Omental fat pad (tissue), 4 donors: ENCODE results near the gene SEZ6L2. TPM values are rescaled to one million over a fixed set of nuclear protein-coding genes. Genes with fewer than 3 reads are reported as not detected.

Experiments used
- ATAC-seq: fragments of 150-250 bp; one replicate; pipeline ENCODE4 v1.9.1; 2016; ENCODE audit warnings: mild to moderate bottlenecking, moderate library complexity; ENCODE audit not compliant: low FRiP score
- DNase-seq: peaks from one replicate; pipeline ENCODE4 v3.0.0-alpha.2; 2019; ENCODE audit warnings: low spot score
- total RNA-seq, 4 donors: library from RNA; depleted of rRNA; stranded (reverse); fragments of >200 nt; gene quantifications; one replicate each; pipeline ENCODE4 v1.1.0, GENCODE V29; 2016
- TF ChIP-seq, protein P1 (sequence below), 3 donors: fragments of 450-650 bp; IDR thresholded peaks; one replicate each; pipeline ENCODE4 v1.5.1; 2016 to 2017; ENCODE audit warnings: antibody characterized with exemption in 3 of 3, mild to moderate bottlenecking in 3 of 3, moderate library complexity in 2 of 3

SEZ6L2 gene
- total RNA-seq, 4 donors from 2014 or later = 0.63 to 11.5 (median 4.2) TPM

DNA sequence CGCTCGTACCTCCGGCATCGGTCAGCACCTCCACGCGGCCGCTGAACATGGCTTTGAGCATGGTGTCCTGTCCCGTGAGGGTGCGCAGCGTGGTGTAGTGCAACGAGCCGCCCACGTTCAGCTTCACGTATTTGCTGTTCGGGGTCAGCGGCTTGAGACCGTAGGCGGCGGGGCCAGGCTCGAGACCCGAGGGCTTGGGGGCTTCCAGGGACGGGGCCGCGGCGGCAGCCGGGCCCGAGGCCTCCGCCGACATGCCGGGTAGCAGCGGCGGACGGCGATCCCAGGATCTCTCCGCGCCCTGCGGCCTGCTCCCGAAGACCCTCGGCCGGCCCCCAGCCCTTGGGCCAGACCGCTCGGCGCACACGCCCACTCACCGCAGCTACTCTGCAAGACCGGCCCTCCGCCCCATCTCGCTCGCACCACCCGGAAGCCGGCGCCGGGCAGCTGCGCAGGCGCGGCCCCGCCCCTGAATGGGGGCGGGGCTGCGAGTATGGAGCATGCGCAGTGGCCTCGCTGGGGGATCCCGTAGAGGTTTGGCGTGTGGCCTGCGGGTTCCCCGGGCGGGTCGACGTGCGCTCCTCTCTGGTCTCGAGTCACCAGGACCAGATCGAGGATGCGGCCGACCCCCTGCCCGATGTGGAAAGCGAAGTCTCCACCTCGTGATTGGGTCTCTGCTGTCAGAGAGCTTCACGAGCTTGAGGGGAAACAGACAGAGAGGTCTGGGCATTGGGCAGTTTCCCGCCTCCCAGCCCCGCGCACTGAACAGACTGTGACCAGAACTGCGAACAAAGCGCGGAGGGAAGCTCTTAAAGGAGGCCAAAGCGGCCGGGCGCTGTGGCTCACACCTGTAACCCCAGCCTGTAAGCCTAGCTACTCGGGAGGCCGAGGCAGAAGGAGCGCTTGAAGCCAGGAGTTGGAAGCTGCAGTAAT is 26.7 kb upstream of the SEZ6L2 start, which contains the start of gene KCTD13:
Gene KCTD13, minus strand, starts transcription at position 446 of the 930 bp plus-strand sequence. Its CDS starts 193 bp downstream, at position 253.
- TF ChIP-seq, protein P1, sequence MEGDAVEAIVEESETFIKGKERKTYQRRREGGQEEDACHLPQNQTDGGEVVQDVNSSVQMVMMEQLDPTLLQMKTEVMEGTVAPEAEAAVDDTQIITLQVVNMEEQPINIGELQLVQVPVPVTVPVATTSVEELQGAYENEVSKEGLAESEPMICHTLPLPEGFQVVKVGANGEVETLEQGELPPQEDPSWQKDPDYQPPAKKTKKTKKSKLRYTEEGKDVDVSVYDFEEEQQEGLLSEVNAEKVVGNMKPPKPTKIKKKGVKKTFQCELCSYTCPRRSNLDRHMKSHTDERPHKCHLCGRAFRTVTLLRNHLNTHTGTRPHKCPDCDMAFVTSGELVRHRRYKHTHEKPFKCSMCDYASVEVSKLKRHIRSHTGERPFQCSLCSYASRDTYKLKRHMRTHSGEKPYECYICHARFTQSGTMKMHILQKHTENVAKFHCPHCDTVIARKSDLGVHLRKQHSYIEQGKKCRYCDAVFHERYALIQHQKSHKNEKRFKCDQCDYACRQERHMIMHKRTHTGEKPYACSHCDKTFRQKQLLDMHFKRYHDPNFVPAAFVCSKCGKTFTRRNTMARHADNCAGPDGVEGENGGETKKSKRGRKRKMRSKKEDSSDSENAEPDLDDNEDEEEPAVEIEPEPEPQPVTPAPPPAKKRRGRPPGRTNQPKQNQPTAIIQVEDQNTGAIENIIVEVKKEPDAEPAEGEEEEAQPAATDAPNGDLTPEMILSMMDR (IDR thresholded peaks at IDR 0.05) = no peak
- ATAC-seq = peak; percentile 97
- DNase-seq = peak; percentile 60

DNA sequence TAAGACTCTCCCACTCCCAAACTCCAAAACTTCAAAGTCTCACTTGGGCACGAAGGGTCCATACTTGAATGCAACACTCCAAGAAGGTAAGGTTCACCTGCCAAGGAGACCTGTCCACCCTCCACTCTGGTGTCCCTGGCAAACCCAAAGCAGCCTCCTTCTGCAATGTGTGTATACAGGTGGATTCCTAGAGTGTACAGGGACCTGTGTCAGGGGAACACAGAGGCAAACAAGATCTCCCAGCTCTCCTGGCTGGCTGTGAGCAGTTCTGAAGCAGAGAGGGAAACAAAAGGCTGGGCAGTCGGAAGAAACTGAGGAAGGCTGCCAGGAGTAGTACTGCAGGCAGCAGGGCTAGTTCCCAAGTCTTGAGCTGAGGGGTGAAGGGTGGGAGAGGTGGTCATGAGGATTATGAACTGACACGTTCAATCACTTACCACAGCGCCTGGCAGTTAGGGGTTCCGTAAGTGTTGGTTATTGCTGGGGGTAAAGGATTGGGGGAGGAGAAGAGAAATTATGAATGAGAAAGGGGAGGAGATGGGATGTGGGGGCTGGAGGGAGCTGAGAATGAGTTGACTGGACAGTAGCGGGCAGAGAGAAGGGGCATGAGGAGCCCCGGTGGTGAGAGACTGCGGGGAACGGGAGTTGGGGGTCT is 25.9 kb upstream of the SEZ6L2 start:
- DNase-seq = no peak
- TF ChIP-seq, protein P1 (IDR thresholded peaks at IDR 0.05) = no peak
- ATAC-seq = peak; percentile 10

DNA sequence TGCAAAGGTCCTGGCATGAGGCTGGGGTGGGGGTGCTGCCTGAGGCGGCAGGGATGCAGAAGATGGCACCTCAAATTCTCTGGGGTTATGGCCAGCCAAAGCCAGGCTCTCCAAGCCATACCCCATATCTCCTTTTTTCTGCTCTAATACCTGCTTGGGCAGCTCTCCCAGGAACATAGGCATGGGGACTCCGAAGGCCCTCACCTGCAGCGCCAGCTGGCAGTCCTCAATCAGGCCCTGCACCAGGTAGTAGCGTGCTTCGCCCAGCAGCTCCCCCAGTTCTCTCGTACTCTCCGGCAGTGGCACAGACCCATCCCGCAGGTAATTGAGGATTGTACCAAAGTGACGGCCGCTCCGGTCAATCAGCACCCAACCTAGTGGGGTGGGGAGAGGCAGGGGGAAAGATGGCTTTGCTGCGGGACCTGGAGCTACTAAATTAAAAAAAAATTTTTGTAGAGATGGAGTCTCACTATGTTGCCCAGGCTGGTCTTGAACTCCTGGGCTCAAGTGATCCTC is 23.7 kb upstream of the SEZ6L2 start:
- no peak for ATAC-seq
- DNase-seq = no peak
- TF ChIP-seq, protein P1 (IDR thresholded peaks at IDR 0.05) = no peak

DNA sequence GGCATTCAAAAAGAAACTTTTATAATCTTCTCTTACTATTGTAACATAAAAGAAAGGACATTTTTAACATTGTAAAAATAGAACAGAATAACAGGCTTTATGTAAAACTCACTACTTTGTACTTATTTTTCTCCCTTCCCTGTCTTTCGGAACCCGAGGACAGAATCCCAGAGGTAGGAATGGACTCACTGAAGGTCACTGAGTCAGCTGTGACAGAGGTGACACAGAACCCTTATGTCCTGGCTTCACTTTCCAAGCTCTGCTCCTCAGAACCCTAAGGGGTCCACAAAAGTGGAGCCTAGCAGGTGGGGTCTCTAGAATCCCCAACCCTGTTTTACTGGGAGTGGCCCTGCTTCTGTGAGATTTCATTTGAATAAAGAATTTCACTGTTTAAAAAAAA is 23.0 kb upstream of the SEZ6L2 start:
- TF ChIP-seq, protein P1 (IDR thresholded peaks at IDR 0.05) = no peak
- DNase-seq (no peak), ATAC-seq (no peak)

DNA sequence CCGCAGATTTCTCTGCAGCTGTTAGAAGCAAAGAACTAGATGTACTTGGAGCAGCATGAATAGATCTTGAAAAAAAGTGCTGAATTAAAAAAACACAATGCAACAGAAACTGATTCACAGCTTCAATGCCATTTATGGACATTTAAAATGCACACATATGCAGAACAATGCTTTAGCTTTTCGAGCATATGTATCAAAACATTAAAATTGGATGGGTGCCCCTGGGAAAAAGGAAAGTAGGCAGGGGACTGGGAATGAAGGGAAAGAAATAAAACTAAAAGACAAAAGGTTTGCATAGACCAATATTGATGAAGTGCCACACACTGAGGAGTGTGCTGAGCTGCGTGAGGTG is 21.7 kb upstream of the SEZ6L2 start:
- DNase-seq (no peak), ATAC-seq (no peak)
- TF ChIP-seq, protein P1 (IDR thresholded peaks at IDR 0.05) = no peak

DNA sequence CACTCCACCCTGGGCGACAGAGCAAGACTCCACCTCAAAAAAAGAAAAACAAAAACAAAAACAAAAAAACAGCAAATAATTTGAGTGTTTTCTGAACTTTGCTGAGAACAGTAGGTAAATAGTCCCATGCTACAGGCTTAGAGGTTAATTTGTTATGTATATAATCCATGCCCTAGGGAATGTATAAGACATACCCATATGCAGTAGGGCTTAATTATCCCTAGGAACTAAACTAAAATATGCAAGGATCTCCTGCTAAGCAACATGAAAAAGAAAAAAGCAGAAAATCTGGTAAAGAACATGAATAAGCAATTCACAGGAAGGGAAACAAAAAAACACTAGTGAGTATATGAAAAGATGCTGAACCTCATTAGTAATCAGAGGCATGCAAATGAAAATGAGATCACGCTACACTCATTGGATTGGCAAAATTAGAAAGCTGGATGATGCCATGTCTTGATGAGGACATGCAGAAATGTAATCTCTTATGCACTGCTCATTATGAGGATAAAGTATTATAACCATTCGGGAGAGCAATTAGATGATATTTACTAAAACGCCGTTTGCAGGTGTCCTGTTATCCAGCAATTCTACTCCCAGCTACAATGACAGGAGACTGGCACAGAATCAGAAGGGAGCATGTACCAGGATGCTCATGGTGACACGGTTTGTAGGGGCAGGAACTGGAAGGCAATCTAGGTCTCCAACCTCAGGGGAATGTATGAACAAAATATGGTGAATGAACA is 21.1 kb upstream of the SEZ6L2 start:
- ATAC-seq = no peak
- TF ChIP-seq, protein P1 (IDR thresholded peaks at IDR 0.05) = no peak
- DNase-seq = no peak
